Caco-2 (cell line): Measurements from ENCODE around the gene DET1. TPM values are rescaled to one million over a fixed set of nuclear protein-coding genes. Genes with fewer than 3 reads are reported as not detected.

ENCODE experiments used
- BruUV-seq: library from RNA; stranded (reverse); fragments of 400-500 nt; replicated peaks from 2 replicates; lab custom pipeline; 2021; lab: Mats Ljungman, UMichigan
- CTCF ChIA-PET: fragments of 300-600 bp; sonication (Branson Sonifier 250); formaldehyde crosslinking; loops from one replicate; lab custom pipeline; 2022; ENCODE audit warnings: antibody characterized with exemption; lab: Charles Lee
- POLR2A ChIA-PET: fragments of 300-600 bp; sonication (Branson Sonifier 250); formaldehyde crosslinking; loops from one replicate; lab custom pipeline; 2022; ENCODE audit warnings: antibody characterized with exemption; lab: Charles Lee
- DNase-seq, 2 experiments: peaks; one replicate each; pipeline versions ENCODE4 v3.0.0 to v3.0.0-alpha.2; 2020 to 2022
- H3K27me3 ChIP-seq: replicated peaks from 2 replicates; pipeline ENCODE4 v1.6.0; 2011; ENCODE audit warnings: low read length; ENCODE audit not compliant: control insufficient read depth, insufficient read depth
- H3K36me3 ChIP-seq: 2 replicates; pipeline ENCODE4 v1.5.1; 2011; ENCODE audit warnings: low read length; ENCODE audit not compliant: control insufficient read depth, insufficient read depth
- H3K4me1 ChIP-seq: fragments of 250-450 bp; sonication (Bioruptor Pico); 2 replicates; pipeline ENCODE4 v1.5.1; 2020; ENCODE audit warnings: mild to moderate bottlenecking
- H3K4me3 ChIP-seq: 2 replicates; pipeline ENCODE4 v1.5.1; 2011; ENCODE audit warnings: low read depth, mild to moderate bottlenecking, control low read depth, low read length
- H3K9me3 ChIP-seq: fragments of 250-450 bp; sonication (Bioruptor Pico); 2 replicates; pipeline ENCODE4 v1.5.1; 2020; ENCODE audit warnings: mild to moderate bottlenecking, moderate library complexity
- H3K27ac Mint-ChIP-seq: one replicate; pipeline ENCODE4 v1.8.0; 2022; ENCODE audit warnings: mixed read lengths; ENCODE audit not compliant: unreplicated experiment
- H3K27me3 Mint-ChIP-seq: one replicate; pipeline ENCODE4 v1.8.0; 2022; ENCODE audit warnings: mixed read lengths; ENCODE audit not compliant: insufficient read depth, unreplicated experiment
- H3K36me3 Mint-ChIP-seq: one replicate; pipeline ENCODE4 v1.8.0; 2022; ENCODE audit warnings: mild to moderate bottlenecking, mixed read lengths; ENCODE audit not compliant: insufficient read depth, unreplicated experiment
- H3K4me1 Mint-ChIP-seq: one replicate; pipeline ENCODE4 v1.8.0; 2022; ENCODE audit warnings: low read depth, mixed read lengths; ENCODE audit not compliant: unreplicated experiment
- H3K4me3 Mint-ChIP-seq: one replicate; pipeline ENCODE4 v1.8.0; 2022; ENCODE audit warnings: mild to moderate bottlenecking, moderate library complexity, mixed read lengths; ENCODE audit not compliant: unreplicated experiment
- H3K9me3 Mint-ChIP-seq: one replicate; pipeline ENCODE4 v1.8.0; 2022; ENCODE audit warnings: mixed read lengths; ENCODE audit not compliant: unreplicated experiment
- CTCF ChIP-seq, 2 experiments: fragments of 200-600 bp in 1 of 2; IDR thresholded peaks; 1 replicate in 1 of 2; 2 replicates in 1 of 2; pipeline versions ENCODE4 v1.5.1 to v1.8.0; 2011 to 2022; ENCODE audit warnings: antibody characterized with exemption in 1 of 2, control low read depth in 1 of 2, inconsistent platforms in 1 of 2, low read depth in 1 of 2, low read length in 1 of 2, mild to moderate bottlenecking in 1 of 2, moderate library complexity in 1 of 2; ENCODE audit not compliant: insufficient read depth in 1 of 2, severe bottlenecking in 1 of 2, unreplicated experiment in 1 of 2
- intact Hi-C: fragments of 100-400 bp; cut with micrococcal nuclease; formaldehyde crosslinking; loops from one replicate; pipeline ENCODE4 v1.10.0; 2022; ENCODE audit not compliant: unreplicated experiment
- total RNA-seq: library from RNA; stranded (reverse); gene quantifications from 2 replicates; pipeline ENCODE4 v1.2.3, GENCODE V29; 2022

The DET1 gene
- total RNA-seq, 1 experiment from 2014 or later: 2.0 TPM

- Mint-ChIP-seq H3K36me3 (peaks cover 6% of the 10 kb centered on the region), H3K27me3 (no peaks in the 10 kb centered on the region), H3K9me3 (no peaks in the 10 kb centered on the region), H3K4me1 (peaks cover 5% of the 10 kb centered on the region), H3K4me3 (no peak overlapping the region), H3K27ac (no peak overlapping the region)
- no peak for TF ChIP-seq CTCF (IDR thresholded peaks at IDR 0.05; ENCODE audit: insufficient read depth in 1 of 2, low read depth in 1 of 2, low read length in 1 of 2, severe bottlenecking in 1 of 2, unreplicated experiment in 1 of 2)
- CTCF ChIA-PET: no interaction called here
- Histone ChIP-seq H3K27me3 (no peaks in the 10 kb centered on the region), H3K4me3 (no peak overlapping the region), H3K4me1 (no peaks in the 10 kb centered on the region), H3K9me3 (no peaks in the 10 kb centered on the region), H3K36me3 (no peaks in the 10 kb centered on the region)
- no peak for DNase-seq
- no TSS peak for BruUV-seq
- intact Hi-C loops: no loop called here
- POLR2A ChIA-PET: no interaction called here
Measured at GRCh38 chr15:88484682-88485331, 61.7 kb downstream of the DET1 start.

- no peaks in the 10 kb centered on the region for H3K27me3 Mint-ChIP-seq
- Histone ChIP-seq H3K4me1 (no peaks in the 10 kb centered on the region), H3K36me3 (no peaks in the 10 kb centered on the region), H3K4me3 (no peak overlapping the region), H3K27me3 (no peaks in the 10 kb centered on the region), H3K9me3 (no peaks in the 10 kb centered on the region)
- H3K36me3 Mint-ChIP-seq: peaks cover 10% of the 10 kb centered on the region
- intact Hi-C loops: no loop called here
- H3K9me3 Mint-ChIP-seq: no peaks in the 10 kb centered on the region
- ChIA-PET POLR2A (no interaction called here), CTCF (no interaction called here)
- H3K27ac Mint-ChIP-seq: no peak overlapping the region
- BruUV-seq: no TSS peak
- no peak for DNase-seq
- peaks cover 5% of the 10 kb centered on the region for H3K4me1 Mint-ChIP-seq
- TF ChIP-seq CTCF (IDR thresholded peaks at IDR 0.05; ENCODE audit: insufficient read depth in 1 of 2, low read depth in 1 of 2, low read length in 1 of 2, severe bottlenecking in 1 of 2, unreplicated experiment in 1 of 2): no peak
- no peak overlapping the region for H3K4me3 Mint-ChIP-seq
Measured at GRCh38 chr15:88482263-88482662, 64.2 kb downstream of the DET1 start.

GRCh38 chr15:88480981-88481380 is 65.5 kb downstream of the DET1 start:
- Histone ChIP-seq H3K27me3 (no peaks in the 10 kb centered on the region), H3K4me1 (no peaks in the 10 kb centered on the region), H3K4me3 (no peak overlapping the region), H3K36me3 (no peaks in the 10 kb centered on the region), H3K9me3 (no peaks in the 10 kb centered on the region)
- intact Hi-C loops: no loop called here
- no peaks in the 10 kb centered on the region for H3K9me3 Mint-ChIP-seq
- peaks cover 10% of the 10 kb centered on the region for H3K36me3 Mint-ChIP-seq
- H3K4me3 Mint-ChIP-seq: no peak overlapping the region
- no peak for TF ChIP-seq CTCF (IDR thresholded peaks at IDR 0.05; ENCODE audit: insufficient read depth in 1 of 2, low read depth in 1 of 2, low read length in 1 of 2, severe bottlenecking in 1 of 2, unreplicated experiment in 1 of 2)
- BruUV-seq: no TSS peak
- no peaks in the 10 kb centered on the region for H3K27me3 Mint-ChIP-seq
- DNase-seq: no peak
- peaks cover 5% of the 10 kb centered on the region for H3K4me1 Mint-ChIP-seq
- POLR2A ChIA-PET: no interaction called here
- CTCF ChIA-PET: no interaction called here
- no peak overlapping the region for H3K27ac Mint-ChIP-seq
